Breast epithelium (tissue), 4 donors: ENCODE results near the gene NEURL3. TPM values are rescaled to one million over a fixed set of nuclear protein-coding genes. Genes with fewer than 3 reads are reported as not detected.

ENCODE experiments used
- DNase-seq, 2 donors: peaks; one replicate each; pipeline ENCODE4 v3.0.0-alpha.2; 2019; ENCODE audit warnings: low spot score in 2 of 2
- H3K27ac ChIP-seq, 2 donors: fragments of 200-600 bp; sonication (generic) in 1 of 2; one replicate each; pipeline ENCODE4 v1.5.1; 2016 to 2019; ENCODE audit warnings: mild to moderate bottlenecking in 1 of 2
- H3K27me3 ChIP-seq, 2 donors: fragments of 200-600 bp; sonication (generic) in 1 of 2; one replicate each; pipeline versions ENCODE4 v1.5.1 to v1.6.0; 2017 to 2019; ENCODE audit warnings: control low read depth in 1 of 2, mild to moderate bottlenecking in 1 of 2
- H3K36me3 ChIP-seq: fragments of 200-600 bp; one replicate; pipeline ENCODE4 v1.5.1; 2019
- H3K4me1 ChIP-seq, 2 donors: fragments of 200-600 bp; sonication (generic); one replicate each; pipeline ENCODE4 v1.5.1; 2016 to 2019; ENCODE audit warnings: control low read depth in 1 of 2
- H3K4me3 ChIP-seq, 3 donors: fragments of 200-600 bp; sonication (generic); 1 replicate in 2 of 3; 2 replicates in 1 of 3; pipeline ENCODE4 v1.5.1; 2016 to 2019; ENCODE audit warnings: mild to moderate bottlenecking in 3 of 3, moderate library complexity in 2 of 3
- H3K9me3 ChIP-seq, 2 donors: fragments of 200-600 bp; sonication (generic) in 1 of 2; one replicate each; pipeline ENCODE4 v1.5.1; 2016 to 2019; ENCODE audit warnings: control low read depth in 1 of 2
- CTCF ChIP-seq, 3 donors: fragments of 450-650 bp; IDR thresholded peaks; one replicate each; pipeline ENCODE4 v1.5.1; 2016 to 2017; ENCODE audit warnings: antibody characterized with exemption in 3 of 3, mild to moderate bottlenecking in 3 of 3, moderate library complexity in 3 of 3
- POLR2A ChIP-seq: fragments of 450-650 bp; IDR thresholded peaks from one replicate; pipeline ENCODE4 v1.6.1; 2016; ENCODE audit warnings: antibody characterized with exemption, mild to moderate bottlenecking, moderate library complexity
- POLR2AphosphoS5 ChIP-seq, 3 donors: sonication (generic); formaldehyde crosslinking; IDR thresholded peaks; one replicate each; pipeline ENCODE4 v1.6.1; 2017; ENCODE audit warnings: antibody characterized with exemption in 3 of 3
- intact Hi-C: fragments of 100-400 bp; cut with DNase I; formaldehyde crosslinking; loops from one replicate; pipeline ENCODE4 v1.15.1; 2023; ENCODE audit warnings: low total_unique reads
- total RNA-seq, 3 donors: library from RNA; depleted of rRNA; stranded (reverse); fragments of >200 nt; gene quantifications; one replicate each; pipeline ENCODE4 v1.1.0, GENCODE V29; 2016

NEURL3 gene
- total RNA-seq, 3 donors from 2014 or later = 4.3 to 6.1 TPM; not detected in 1

- Histone ChIP-seq H3K27me3 (no peaks in the 10 kb centered on the region), H3K4me1 (peaks cover 35 to 49% of the 10 kb centered on the region in 2 donors), H3K27ac (peak overlapping the region; percentile 95 to 99), H3K9me3 (no peaks in the 10 kb centered on the region), H3K4me3 (peak overlapping the region; percentile 9 to 62 (median 46)), H3K36me3 (no peaks in the 10 kb centered on the region)
- TF ChIP-seq POLR2AphosphoS5 (IDR thresholded peaks at IDR 0.05) (peak; percentile 59 to 89 (median 87)), POLR2A (peak; percentile 56), CTCF (IDR thresholded peaks at IDR 0.05) (peak in 1 of 3 donors; percentile 11)
- DNase-seq = peak; percentile 95 to 98
- intact Hi-C loops = no loop called here
Observed at GRCh38 chr2:96531872-96532505, 26.8 kb upstream of the NEURL3 start.

- no peaks in the 10 kb centered on the region for H3K36me3 ChIP-seq
- peaks cover 35 to 49% of the 10 kb centered on the region in 2 donors for H3K4me1 ChIP-seq
- TF ChIP-seq POLR2A (no peak), POLR2AphosphoS5 (IDR thresholded peaks at IDR 0.05) (no peak)
- H3K4me3 ChIP-seq = peak overlapping the region in 2 of 3 donors; percentile 46 to 62
- H3K9me3 ChIP-seq = no peaks in the 10 kb centered on the region
- H3K27me3 ChIP-seq = no peaks in the 10 kb centered on the region
- intact Hi-C loops = no loop called here
- DNase-seq = no peak
- peak overlapping the region; percentile 95 to 99 for H3K27ac ChIP-seq
Observed at GRCh38 chr2:96531366-96531765, 26.2 kb upstream of the NEURL3 start.

GRCh38 chr2:96530474-96531357, 25.6 kb upstream of the NEURL3 start:
- no peaks in the 10 kb centered on the region for H3K9me3 ChIP-seq
- H3K27me3 ChIP-seq = no peaks in the 10 kb centered on the region
- intact Hi-C loops = no loop called here
- no peak for DNase-seq
- TF ChIP-seq POLR2AphosphoS5 (IDR thresholded peaks at IDR 0.05) = no peak
- TF ChIP-seq POLR2A = no peak
- no peak for TF ChIP-seq CTCF (IDR thresholded peaks at IDR 0.05)
- H3K4me1 ChIP-seq = peaks cover 35 to 46% of the 10 kb centered on the region in 2 donors
- peak overlapping the region; percentile 95 to 99 for H3K27ac ChIP-seq
- H3K4me3 ChIP-seq = no peak overlapping the region
- no peaks in the 10 kb centered on the region for H3K36me3 ChIP-seq

- TF ChIP-seq CTCF (IDR thresholded peaks at IDR 0.05) (no peak), POLR2A (no peak), POLR2AphosphoS5 (IDR thresholded peaks at IDR 0.05) (no peak)
- no peak overlapping the region for H3K4me3 ChIP-seq
- no peaks in the 10 kb centered on the region for H3K9me3 ChIP-seq
- peak overlapping the region; percentile 95 to 99 for H3K27ac ChIP-seq
- no peaks in the 10 kb centered on the region for H3K36me3 ChIP-seq
- intact Hi-C loops = no loop called here
- H3K4me1 ChIP-seq = peaks cover 28 to 42% of the 10 kb centered on the region in 2 donors
- DNase-seq = no peak
- H3K27me3 ChIP-seq = no peaks in the 10 kb centered on the region
Observed at GRCh38 chr2:96530144-96530430, 24.9 kb upstream of the NEURL3 start.

- no peak for DNase-seq
- intact Hi-C loops = loop anchor here (10.0 kb wide), 1 partner anchor 205 kb away; the partner anchor contains the start of gene ITPRIPL1
- TF ChIP-seq POLR2AphosphoS5 (IDR thresholded peaks at IDR 0.05) = no peak
Observed at GRCh38 chr2:96529376-96530143, 24.4 kb upstream of the NEURL3 start.

More at GRCh38 chr2:96529376-96530143, 24.4 kb upstream of the NEURL3 start:
- no peaks in the 10 kb centered on the region for H3K36me3 ChIP-seq
- H3K27me3 ChIP-seq = no peaks in the 10 kb centered on the region
- peak overlapping the region; percentile 95 to 99 for H3K27ac ChIP-seq
- H3K4me1 ChIP-seq = peaks cover 26 to 40% of the 10 kb centered on the region in 2 donors
- H3K9me3 ChIP-seq = no peaks in the 10 kb centered on the region
- H3K4me3 ChIP-seq = no peak overlapping the region
